Activated naive CD4-positive, alpha-beta T cell treated with anti-CD3 and anti-CD28 coated beads for 36 hours (primary cell): ENCODE data around the gene EML6. TPM values are rescaled to one million over a fixed set of nuclear protein-coding genes. Genes with fewer than 3 reads are reported as not detected.
A peak's percentile ranks its signal among the peaks of the same experiment; 100 is the strongest.

Experiments used
- CTCF ChIA-PET: fragments of 350-600 bp; sonication (Branson Sonifier 250); formaldehyde crosslinking; loops from one replicate; lab custom pipeline; 2021; ENCODE audit warnings: antibody characterized with exemption; lab: Charles Lee
- DNase-seq: peaks from one replicate; pipeline ENCODE4 v3.0.0-alpha.2; 2020
- H3K27ac Mint-ChIP-seq: one replicate; pipeline ENCODE4 v1.8.0; 2021; ENCODE audit warnings: mild to moderate bottlenecking, mixed read lengths
- H3K27me3 Mint-ChIP-seq: one replicate; pipeline ENCODE4 v1.8.0; 2021; ENCODE audit warnings: low read depth, mixed read lengths
- H3K36me3 Mint-ChIP-seq: one replicate; pipeline ENCODE4 v1.8.0; 2021; ENCODE audit warnings: low read depth, mixed read lengths
- H3K4me1 Mint-ChIP-seq: one replicate; pipeline ENCODE4 v1.8.0; 2021; ENCODE audit warnings: low read depth, mixed read lengths
- H3K4me3 Mint-ChIP-seq: one replicate; pipeline ENCODE4 v1.8.0; 2021; ENCODE audit warnings: mild to moderate bottlenecking, moderate library complexity, mixed read lengths
- H3K9me3 Mint-ChIP-seq: one replicate; pipeline ENCODE4 v1.8.0; 2021; ENCODE audit warnings: mixed read lengths
- intact Hi-C: fragments of 100-400 bp; cut with micrococcal nuclease; formaldehyde crosslinking; loops from one replicate; pipeline ENCODE4 v1.15.1; 2023
- total RNA-seq, 2 experiments: library from RNA; stranded (reverse); gene quantifications; one replicate each; pipeline ENCODE4 v1.2.3, GENCODE V29; 2021

The EML6 gene
- total RNA-seq, 2 experiments from 2014 or later: 0.38 to 0.49 TPM

GRCh38 chr2:54997826-54998225 lies 274.4 kb downstream of the EML6 start:
- Mint-ChIP-seq H3K4me1 (peaks cover 63% of the 10 kb centered on the region), H3K4me3 (no peak overlapping the region), H3K27me3 (no peaks in the 10 kb centered on the region), H3K9me3 (no peaks in the 10 kb centered on the region), H3K36me3 (no peaks in the 10 kb centered on the region), H3K27ac (no peak overlapping the region)
- intact Hi-C loops: no loop called here
- CTCF ChIA-PET: no interaction called here
- no peak for DNase-seq

GRCh38 chr2:54999182-54999581 lies 275.7 kb downstream of the EML6 start:
- Mint-ChIP-seq H3K36me3 (no peaks in the 10 kb centered on the region), H3K9me3 (no peaks in the 10 kb centered on the region), H3K27me3 (no peaks in the 10 kb centered on the region), H3K27ac (no peak overlapping the region), H3K4me3 (no peak overlapping the region), H3K4me1 (peaks cover 61% of the 10 kb centered on the region)
- DNase-seq: no peak
- intact Hi-C loops: no loop called here
- CTCF ChIA-PET: interaction anchor here (1.2 to 1.4 kb wide), 2 partner anchors 13 to 49 kb away, joined by 3 to 4 read pairs; no protein-coding TSS in a partner anchor

GRCh38 chr2:55000341-55000740 lies 276.9 kb downstream of the EML6 start:
- CTCF ChIA-PET: interaction anchor here (1.2 to 1.4 kb wide), 2 partner anchors 12 to 48 kb away, joined by 3 to 4 read pairs; no protein-coding TSS in a partner anchor

GRCh38 chr2:55001716-55002115 lies 278.3 kb downstream of the EML6 start:
- Mint-ChIP-seq H3K9me3 (no peaks in the 10 kb centered on the region), H3K27ac (no peak overlapping the region), H3K36me3 (no peaks in the 10 kb centered on the region), H3K27me3 (no peaks in the 10 kb centered on the region), H3K4me1 (peaks cover 57% of the 10 kb centered on the region), H3K4me3 (no peak overlapping the region)
- no peak for DNase-seq
- intact Hi-C loops: no loop called here
- CTCF ChIA-PET: interaction anchor here (1.2 to 1.7 kb wide), 3 partner anchors 8 to 47 kb away, joined by 3 to 4 read pairs (median 3); no protein-coding TSS in a partner anchor

More at GRCh38 chr2:55000341-55000740, 276.9 kb downstream of the EML6 start:
- no peak for DNase-seq
- Mint-ChIP-seq H3K36me3 (no peaks in the 10 kb centered on the region), H3K27me3 (no peaks in the 10 kb centered on the region), H3K9me3 (no peaks in the 10 kb centered on the region), H3K4me3 (no peak overlapping the region), H3K27ac (no peak overlapping the region), H3K4me1 (peaks cover 58% of the 10 kb centered on the region)
- intact Hi-C loops: no loop called here

GRCh38 chr2:55003706-55004639 lies 280.5 kb downstream of the EML6 start:
- Mint-ChIP-seq H3K27ac (no peak overlapping the region), H3K27me3 (no peaks in the 10 kb centered on the region), H3K36me3 (no peaks in the 10 kb centered on the region), H3K4me3 (no peak overlapping the region), H3K9me3 (no peaks in the 10 kb centered on the region), H3K4me1 (peaks cover 54% of the 10 kb centered on the region)
- CTCF ChIA-PET: no interaction called here
- no peak for DNase-seq
- intact Hi-C loops: no loop called here

GRCh38 chr2:55006306-55006705 lies 282.8 kb downstream of the EML6 start:
- CTCF ChIA-PET: interaction anchor here (2.5 kb wide), 1 partner anchor 162 kb away, joined by 9 read pairs; no protein-coding TSS in a partner anchor
- DNase-seq: no peak
- H3K27me3 Mint-ChIP-seq: no peaks in the 10 kb centered on the region
- peaks cover 47% of the 10 kb centered on the region for H3K4me1 Mint-ChIP-seq
- H3K27ac Mint-ChIP-seq: no peak overlapping the region
- H3K9me3 Mint-ChIP-seq: no peaks in the 10 kb centered on the region
- intact Hi-C loops: no loop called here
- H3K36me3 Mint-ChIP-seq: no peaks in the 10 kb centered on the region
- H3K4me3 Mint-ChIP-seq: no peak overlapping the region

- peak overlapping the region; percentile 1 for H3K27ac Mint-ChIP-seq
- CTCF ChIA-PET: interaction anchor here (0.7 to 2.0 kb wide), 5 partner anchors 36 to 422 kb away, joined by 3 to 4 read pairs (median 4); no protein-coding TSS in a partner anchor
- DNase-seq: no peak
- H3K9me3 Mint-ChIP-seq: no peaks in the 10 kb centered on the region
- H3K4me3 Mint-ChIP-seq: peak overlapping the region; percentile 77
- intact Hi-C loops: loop anchor here (1.0 to 5.0 kb wide), 7 partner anchors 41 to 487 kb away; partner anchors contain the start of genes EML6 and RTN4
- peaks cover 51% of the 10 kb centered on the region for H3K4me1 Mint-ChIP-seq
- H3K27me3 Mint-ChIP-seq: no peaks in the 10 kb centered on the region
- H3K36me3 Mint-ChIP-seq: no peaks in the 10 kb centered on the region
These were observed 286.0 kb downstream of the EML6 start for GRCh38 chr2:55009277-55010060.

GRCh38 chr2:55010149-55010591 lies 286.7 kb downstream of the EML6 start:
- intact Hi-C loops: loop anchor here (1.0 to 5.0 kb wide), 6 partner anchors 40 to 488 kb away; partner anchors contain the start of gene RTN4
- H3K9me3 Mint-ChIP-seq: no peaks in the 10 kb centered on the region
- peak overlapping the region; percentile 55 for H3K27ac Mint-ChIP-seq
- peaks cover 56% of the 10 kb centered on the region for H3K4me1 Mint-ChIP-seq
- no peaks in the 10 kb centered on the region for H3K36me3 Mint-ChIP-seq
- H3K4me3 Mint-ChIP-seq: peak overlapping the region; percentile 77
- CTCF ChIA-PET: interaction anchor here (0.7 to 2.0 kb wide), 5 partner anchors 36 to 160 kb away, joined by 3 to 4 read pairs (median 3); no protein-coding TSS in a partner anchor
- peak; percentile 54 for DNase-seq
- no peaks in the 10 kb centered on the region for H3K27me3 Mint-ChIP-seq

GRCh38 chr2:55010915-55011314 lies 287.5 kb downstream of the EML6 start:
- no peak overlapping the region for H3K27ac Mint-ChIP-seq
- CTCF ChIA-PET: interaction anchor here (0.7 to 2.0 kb wide), 3 partner anchors 51 to 160 kb away, joined by 3 to 4 read pairs (median 4); no protein-coding TSS in a partner anchor
- peaks cover 2% of the 10 kb centered on the region for H3K9me3 Mint-ChIP-seq
- no peak for DNase-seq
- H3K4me1 Mint-ChIP-seq: peaks cover 56% of the 10 kb centered on the region
- H3K36me3 Mint-ChIP-seq: no peaks in the 10 kb centered on the region
- no peaks in the 10 kb centered on the region for H3K27me3 Mint-ChIP-seq
- intact Hi-C loops: loop anchor here (1.0 to 5.0 kb wide), 6 partner anchors 39 to 489 kb away; partner anchors contain the start of gene RTN4
- H3K4me3 Mint-ChIP-seq: no peak overlapping the region

- Mint-ChIP-seq H3K36me3 (no peaks in the 10 kb centered on the region), H3K4me3 (no peak overlapping the region), H3K27ac (no peak overlapping the region), H3K4me1 (peaks cover 45% of the 10 kb centered on the region), H3K9me3 (peaks cover 2% of the 10 kb centered on the region), H3K27me3 (no peaks in the 10 kb centered on the region)
- CTCF ChIA-PET: interaction anchor here (0.8 to 5.0 kb wide), 6 partner anchors 12 to 347 kb away, joined by 3 to 40 read pairs (median 4); no protein-coding TSS in a partner anchor
- intact Hi-C loops: loop anchor here (5.0 kb wide), 5 partner anchors 175 to 490 kb away; no protein-coding TSS in a partner anchor
- DNase-seq: no peak
These were observed 288.6 kb downstream of the EML6 start for GRCh38 chr2:55011831-55012671.
